HepG2 (cell line): ENCODE data around the gene XKR7. TPM values are rescaled to one million over a fixed set of nuclear protein-coding genes. Genes with fewer than 3 reads are reported as not detected.
A peak's percentile ranks its signal among the peaks of the same experiment; 100 is the strongest.

ENCODE experiments used
- ATAC-seq: fragments of 200-7000 bp; cut with Tn5 transposase; 3 replicates; pipeline ENCODE4 v1.9.1; 2020; ENCODE audit warnings: mild to moderate bottlenecking, moderate library complexity
- BruUV-seq: library from RNA; stranded (reverse); fragments of 400-500 nt; replicated peaks from 2 replicates; lab custom pipeline; 2021; lab: Mats Ljungman, UMichigan
- CTCF ChIA-PET: fragments of 300-600 bp; formaldehyde crosslinking; extraction: SDS; loops from one replicate; lab custom pipeline; 2021; ENCODE audit warnings: low total read pairs, inconsistent platforms, low intra/inter-chr PET ratio; lab: Yijun Ruan, JAX
- POLR2A ChIA-PET: fragments of 350-600 bp; sonication (Branson Sonifier 250); formaldehyde crosslinking; loops from one replicate; lab custom pipeline; 2020; ENCODE audit warnings: antibody characterized with exemption, inconsistent platforms; lab: Yijun Ruan, JAX
- DNase-seq: peaks from one replicate; pipeline ENCODE4 v3.0.0-alpha.2; 2015; ENCODE audit warnings: low spot score
- FAIRE-seq: peaks from 3 replicates; lab custom pipeline; 2011; peaks lifted over from hg19 to GRCh38; lab: Jason Lieb, UNC
- H2AFZ ChIP-seq: one replicate; pipeline ENCODE4 v1.6.1; 2011; ENCODE audit warnings: low read length, inconsistent platforms
- H3K27ac ChIP-seq: fragments of 300-600 bp; 3 replicates; pipeline ENCODE4 v1.8.0; 2011; ENCODE audit warnings: mixed run types, mild to moderate bottlenecking, mixed read lengths, low read length, inconsistent platforms; ENCODE audit not compliant: insufficient read depth; ENCODE audit errors: extremely low read length
- H3K27me3 ChIP-seq, 2 experiments: fragments of 200-600 bp in 1 of 2; 2 replicates in 1 of 2; 3 replicates in 1 of 2; pipeline versions ENCODE4 v1.6.0 to v1.8.0; 2011; ENCODE audit warnings: low read length in 2 of 2, mild to moderate bottlenecking in 2 of 2, moderate library complexity in 2 of 2, inconsistent platforms in 1 of 2; ENCODE audit not compliant: insufficient read depth in 2 of 2, control insufficient read depth in 1 of 2
- H3K36me3 ChIP-seq, 2 experiments: fragments of 200-600 bp in 1 of 2; replicated peaks in 1 of 2; 2 replicates in 1 of 2; 3 replicates in 1 of 2; pipeline versions ENCODE4 v1.5.1 to v1.8.0; 2011; ENCODE audit warnings: low read length in 2 of 2, inconsistent platforms in 1 of 2; ENCODE audit not compliant: insufficient read depth in 2 of 2, control insufficient read depth in 1 of 2
- H3K4me1 ChIP-seq: 2 replicates; pipeline ENCODE4 v1.5.1; 2012; ENCODE audit warnings: low read length, inconsistent platforms; ENCODE audit not compliant: insufficient read depth
- H3K4me2 ChIP-seq: 2 replicates; pipeline ENCODE4 v1.6.0; 2011; ENCODE audit warnings: low read depth, low read length, inconsistent platforms
- H3K4me3 ChIP-seq, 3 experiments: fragments of 200-600 bp in 1 of 3; sonication (generic), shearing (Covaris generic) in 1 of 3; replicated peaks in 1 of 3; 2 replicates each; pipeline ENCODE4 v1.5.1; 2011 to 2016; ENCODE audit warnings: low read length in 3 of 3, inconsistent platforms in 2 of 3, low read depth in 2 of 3, mild to moderate bottlenecking in 2 of 3, control low read depth in 1 of 3, mixed read lengths in 1 of 3; ENCODE audit not compliant: insufficient read depth in 1 of 3
- H3K79me2 ChIP-seq: one replicate; pipeline ENCODE4 v1.6.1; 2011; ENCODE audit warnings: low read length, inconsistent platforms; ENCODE audit not compliant: insufficient read depth
- H3K9ac ChIP-seq: 2 replicates; pipeline ENCODE4 v1.6.0; 2011; ENCODE audit warnings: mild to moderate bottlenecking, low read depth, low read length, inconsistent platforms; ENCODE audit not compliant: insufficient read depth
- H3K9me3 ChIP-seq: 2 replicates; pipeline ENCODE4 v1.5.1; 2012; ENCODE audit warnings: mild to moderate bottlenecking, low read length
- H4K20me1 ChIP-seq: 2 replicates; pipeline ENCODE4 v1.6.0; 2011; ENCODE audit warnings: inconsistent platforms, mild to moderate bottlenecking, low read length, moderate library complexity; ENCODE audit not compliant: insufficient read depth
- PATZ1 ChIP-seq: sonication (generic); formaldehyde crosslinking; IDR thresholded peaks from 2 replicates; pipeline ENCODE4 v1.4.0; 2020; ENCODE audit warnings: missing genetic modification reagents
- SAFB2 ChIP-seq: sonication (generic); formaldehyde crosslinking; IDR thresholded peaks from 2 replicates; pipeline ENCODE4 v1.5.1; 2020; ENCODE audit warnings: missing genetic modification reagents, low read depth, mild to moderate bottlenecking, borderline replicate concordance
- TFDP2 ChIP-seq: sonication (generic); formaldehyde crosslinking; IDR thresholded peaks from 2 replicates; pipeline ENCODE4 v1.4.0; 2020; ENCODE audit warnings: missing genetic modification reagents
- U2AF1 ChIP-seq: fragments of 200-400 bp; formaldehyde crosslinking; optimal IDR thresholded peaks from 2 replicates; pipeline ENCODE3; 2017; ENCODE audit warnings: mild to moderate bottlenecking, low read depth, low read length
- ZBTB7A ChIP-seq: sonication (generic); formaldehyde crosslinking; IDR thresholded peaks from 2 replicates; pipeline ENCODE4 v1.8.0; 2022; ENCODE audit warnings: mild to moderate bottlenecking, missing genetic modification reagents
- ZMYM3 ChIP-seq: sonication (generic); formaldehyde crosslinking; IDR thresholded peaks from 2 replicates; pipeline ENCODE4 v1.5.1; 2020; ENCODE audit warnings: mild to moderate bottlenecking, missing genetic modification reagents
- ZNF580 ChIP-seq: IDR thresholded peaks from 2 replicates; pipeline ENCODE4 v1.6.1; 2016; ENCODE audit warnings: low read depth, borderline replicate concordance
- WGBS: methylation state at CpG from one replicate; pipeline ENCODE4 v1.1.6; 2017; ENCODE audit warnings: low lambda C conversion rate; 5-methylcytosine and 5-hydroxymethylcytosine counted together
- in situ Hi-C: cut with HindIII; loops from 2 replicates; pipeline ENCODE4 v1.10.0; 2017; ENCODE audit warnings: low pct_unique_long_range_greater_than_20kb; ENCODE audit not compliant: extremely low pct_ligation_motif_present
- intact Hi-C: fragments of 100-400 bp; cut with micrococcal nuclease; formaldehyde crosslinking; loops from one replicate; pipeline ENCODE4 v1.10.0; 2022; ENCODE audit not compliant: unreplicated experiment
- polyA plus RNA-seq, 8 experiments: library from polyadenylated mRNA; depleted of rRNA in 3 of 8; stranded (reverse) in 7 of 8; unstranded in 1 of 8; fragments of >200 nt; fragmentation: Illumina TruSeq in 4 of 8; extraction: Trizol in 4 of 8; gene quantifications; 2 replicates each; pipeline versions ENCODE4 v1.2.1 to v1.2.3, GENCODE V29; 2011 to 2016; ENCODE audit warnings: low read depth in 4 of 8, missing spikeins in 1 of 8, mixed read lengths in 1 of 8; ENCODE audit not compliant: insufficient read depth in 1 of 8
- total RNA-seq, 5 experiments: library from RNA; depleted of rRNA; stranded (reverse); fragments of >200 nt; fragmentation: Illumina TruSeq; extraction: Trizol; gene quantifications; 2 replicates each; pipeline ENCODE4 v1.2.3, GENCODE V29; 2016; ENCODE audit warnings: low read depth in 1 of 5

The XKR7 gene
- total and polyA plus RNA-seq, 2 of the 13 experiments (the other 11 are each of a cell fraction or from before 2014, with no cell fraction given): not detected

- ChIA-PET CTCF (no interaction called here), POLR2A (no interaction called here)
- no peak for TF ChIP-seq U2AF1
- TF ChIP-seq SAFB2 (CRISPR knock-in tag): no peak
- TF ChIP-seq ZNF580 (CRISPR knock-in tag): no peak
- no peak for TF ChIP-seq ZBTB7A
- no peak for TF ChIP-seq ZMYM3 (CRISPR knock-in tag)
- no peak for TF ChIP-seq TFDP2 (CRISPR knock-in tag)
- peak; percentile 28; the same call in 1 of the 2 replicates for TF ChIP-seq PATZ1
- H3K36me3 ChIP-seq: no peaks in the 10 kb centered on the region
- BruUV-seq: no TSS peak
- H3K27ac ChIP-seq: no peak within 1 kb of the TSS
- no peaks in the 10 kb centered on the region for H3K9me3 ChIP-seq
- H4K20me1 ChIP-seq: no peaks in the 10 kb centered on the region
- WGBS: 2% methylated on average over 2 of the region's 2 CpGs
- H3K9ac ChIP-seq: no peak within 1 kb of the TSS
- intact Hi-C loops (no loop called here), in situ Hi-C loops (no loop called here)
- no peak within 1 kb of the TSS for H3K4me3 ChIP-seq
- peaks cover 4 to 54% of the 10 kb centered on the region in 2 experiments for H3K27me3 ChIP-seq
- no peaks in the 10 kb centered on the region for H3K79me2 ChIP-seq
- 0 out of 2 replicates have a peak, but pooled peaks cover 5% of the 10 kb centered on the region for H3K4me1 ChIP-seq
- DNase-seq (no peak), FAIRE-seq (no peak), ATAC-seq (no peak; the same call in 2 of the 3 replicates)
- no peak within 1 kb of the TSS for H3K4me2 ChIP-seq
- no peak within 1 kb of the TSS for H2AFZ ChIP-seq
Measured at GRCh38 chr20:32010101-32010500, 42.1 kb downstream of the XKR7 start, which contains the start of gene CCM2L. Gene CCM2L (plus strand): TSS chr20:32010438. CDS start chr20:32010455, 17 bp downstream.
